Esophagus squamous epithelium (tissue), 4 donors: ENCODE results near the gene RUFY3.

Source experiments
- POLR2A ChIP-seq, 4 donors: fragments of 450-650 bp; IDR thresholded peaks; one replicate each; pipeline ENCODE4 v1.6.1; 2017; ENCODE audit warnings: antibody characterized with exemption in 4 of 4, mild to moderate bottlenecking in 4 of 4, moderate library complexity in 3 of 4
- TF ChIP-seq, protein P1 (sequence below), 6 experiments: fragments of 450-650 bp in 4 of 6; fragments of 200-600 bp in 2 of 6; sonication (generic) in 2 of 6; IDR thresholded peaks; one replicate each; pipeline ENCODE4 v1.5.1; 2016 to 2019; ENCODE audit warnings: antibody characterized with exemption in 6 of 6, mild to moderate bottlenecking in 4 of 6, moderate library complexity in 4 of 6

DNA sequence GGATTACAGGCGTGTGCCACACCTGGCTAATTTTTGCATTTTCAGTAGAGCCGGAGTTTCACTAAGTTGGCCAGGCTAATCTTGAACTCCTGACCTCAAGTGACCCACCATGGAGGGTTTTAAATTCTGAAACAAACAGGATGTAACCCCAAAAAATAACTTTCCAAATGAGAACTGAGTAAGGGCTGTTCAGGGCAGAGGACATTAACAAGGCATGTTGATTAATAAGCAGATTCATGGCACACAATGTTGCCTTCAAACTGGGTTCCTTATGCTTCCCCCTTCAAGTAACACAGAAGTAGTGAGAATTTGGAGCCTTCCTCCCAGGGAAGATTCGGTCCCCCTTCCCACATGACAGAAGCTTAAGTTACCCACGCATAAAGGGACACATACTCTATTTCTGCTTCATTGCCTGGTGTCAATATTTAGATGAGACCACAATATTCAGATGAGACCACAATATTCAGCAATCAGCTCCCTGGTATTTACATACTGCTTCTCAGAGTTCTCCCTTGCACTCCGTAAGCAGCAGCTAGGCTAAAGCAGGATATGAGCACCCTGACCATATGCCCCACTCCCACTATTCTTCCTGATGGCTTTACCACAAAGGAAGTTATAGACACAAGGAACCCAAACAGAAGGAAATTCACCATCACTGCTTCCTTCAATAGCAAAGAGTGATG is 96.5 kb downstream of the RUFY3 start:
- TF ChIP-seq POLR2A (IDR thresholded peaks at IDR 0.05) = no peak
- TF ChIP-seq, protein P1, sequence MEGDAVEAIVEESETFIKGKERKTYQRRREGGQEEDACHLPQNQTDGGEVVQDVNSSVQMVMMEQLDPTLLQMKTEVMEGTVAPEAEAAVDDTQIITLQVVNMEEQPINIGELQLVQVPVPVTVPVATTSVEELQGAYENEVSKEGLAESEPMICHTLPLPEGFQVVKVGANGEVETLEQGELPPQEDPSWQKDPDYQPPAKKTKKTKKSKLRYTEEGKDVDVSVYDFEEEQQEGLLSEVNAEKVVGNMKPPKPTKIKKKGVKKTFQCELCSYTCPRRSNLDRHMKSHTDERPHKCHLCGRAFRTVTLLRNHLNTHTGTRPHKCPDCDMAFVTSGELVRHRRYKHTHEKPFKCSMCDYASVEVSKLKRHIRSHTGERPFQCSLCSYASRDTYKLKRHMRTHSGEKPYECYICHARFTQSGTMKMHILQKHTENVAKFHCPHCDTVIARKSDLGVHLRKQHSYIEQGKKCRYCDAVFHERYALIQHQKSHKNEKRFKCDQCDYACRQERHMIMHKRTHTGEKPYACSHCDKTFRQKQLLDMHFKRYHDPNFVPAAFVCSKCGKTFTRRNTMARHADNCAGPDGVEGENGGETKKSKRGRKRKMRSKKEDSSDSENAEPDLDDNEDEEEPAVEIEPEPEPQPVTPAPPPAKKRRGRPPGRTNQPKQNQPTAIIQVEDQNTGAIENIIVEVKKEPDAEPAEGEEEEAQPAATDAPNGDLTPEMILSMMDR (IDR thresholded peaks at IDR 0.05) = no peak
